NOMO-1 treated with DMSO at 0.1 percent for 48 hours (cell line): Measurements from ENCODE around the gene ALK.

Source experiments
- DNase-seq: peaks from one replicate; lab custom pipeline; 2025; ENCODE audit not compliant: unreplicated experiment; lab: John Stamatoyannopoulos, UW

ALK gene

DNA sequence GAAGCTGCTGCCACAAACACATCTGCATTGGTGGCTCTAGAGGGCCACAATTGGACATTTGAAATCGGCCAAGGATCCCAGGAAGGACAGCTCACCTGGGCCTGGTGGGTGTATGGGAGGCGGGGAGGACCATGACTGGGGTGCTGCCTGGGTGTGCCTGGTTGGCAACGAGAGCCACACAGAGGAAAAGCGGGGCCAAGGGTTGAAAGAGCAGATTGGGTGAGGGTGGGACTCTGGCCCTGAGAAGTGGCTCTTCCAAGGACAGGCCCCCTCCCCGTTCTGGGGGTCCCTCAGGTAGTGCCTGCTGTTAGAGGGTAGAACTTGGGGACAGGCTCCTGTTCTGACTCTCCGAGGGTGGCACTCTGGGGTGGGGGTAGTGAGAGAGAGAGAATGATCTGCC is 703.3 kb downstream of the ALK start:
- no peak for DNase-seq

DNA sequence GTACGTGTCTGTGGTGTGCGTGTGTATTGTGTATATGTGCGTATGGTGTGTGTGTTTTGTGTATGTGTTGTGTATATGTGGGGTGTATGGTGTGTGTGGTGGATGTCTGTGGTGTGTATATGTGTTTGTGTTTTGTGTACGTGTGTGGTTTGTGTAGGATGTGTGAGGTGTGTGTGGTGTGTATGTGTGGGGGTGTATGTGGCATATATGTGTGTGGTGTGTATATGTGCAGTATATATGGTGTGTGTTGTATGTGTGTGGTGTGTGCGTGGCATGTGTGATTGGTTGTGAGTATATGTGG is 704.8 kb downstream of the ALK start:
- no peak for DNase-seq

DNA sequence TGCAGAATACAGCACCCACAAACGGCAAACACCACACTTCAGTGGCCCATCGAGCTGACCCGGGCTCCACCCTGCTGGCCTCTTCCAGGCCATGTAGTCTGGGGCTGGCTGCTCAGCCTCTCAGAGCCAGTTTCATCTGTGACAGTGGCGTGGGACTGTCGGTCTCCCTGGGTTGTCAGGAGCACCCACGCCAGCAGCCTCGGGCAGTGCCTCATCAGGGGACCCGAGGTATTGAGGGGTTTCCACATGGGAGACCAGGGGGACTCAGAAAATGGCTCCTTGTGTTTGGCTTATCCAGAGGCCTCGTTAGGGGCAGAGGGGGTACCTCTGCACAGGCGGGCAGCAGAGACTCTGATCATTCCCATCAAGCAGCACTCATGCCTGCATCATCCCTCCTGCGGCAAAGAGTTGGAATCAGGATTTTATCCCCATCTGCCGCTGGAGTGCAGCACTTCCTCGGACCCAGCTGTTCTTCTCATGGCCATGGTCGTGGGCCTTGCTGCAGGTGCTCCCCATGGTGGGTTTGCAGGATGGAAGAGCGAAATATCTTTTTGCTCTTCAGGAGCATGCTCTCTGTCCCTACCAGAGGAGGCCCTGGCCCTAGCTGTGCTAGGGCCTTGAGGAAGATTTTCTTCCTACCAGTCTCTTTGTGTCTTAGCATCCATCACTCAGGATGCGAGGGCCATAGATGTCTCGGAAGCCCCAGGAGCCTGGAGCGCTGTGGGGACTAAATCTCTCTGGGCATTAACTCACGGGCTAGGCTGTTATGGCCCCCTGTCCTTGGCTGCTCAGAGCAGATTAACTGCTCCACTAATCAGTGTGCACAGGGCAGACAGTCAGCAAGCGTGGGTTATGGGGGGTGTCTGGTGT is 705.4 kb downstream of the ALK start:
- no peak for DNase-seq

DNA sequence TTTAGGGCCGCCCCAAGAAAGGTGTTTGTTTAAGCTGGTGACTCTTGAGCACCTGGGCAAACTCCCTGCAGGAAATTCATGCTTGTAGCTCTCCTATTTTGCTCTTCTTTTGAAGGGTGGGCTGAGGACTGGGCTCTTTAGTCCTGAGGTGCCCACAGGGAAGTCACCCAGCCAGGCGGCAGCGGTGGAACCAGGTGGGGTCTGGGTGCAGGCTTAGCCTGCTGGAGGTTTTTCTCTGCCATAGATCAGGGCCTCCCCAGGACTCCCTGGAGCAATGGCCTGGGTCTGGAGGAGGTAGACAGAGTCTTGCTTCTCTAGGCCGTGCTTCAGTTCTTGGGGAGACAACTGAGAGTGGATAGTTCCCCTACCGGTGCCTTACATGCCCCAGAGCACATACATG is 706.3 kb downstream of the ALK start:
- no peak for DNase-seq

DNA sequence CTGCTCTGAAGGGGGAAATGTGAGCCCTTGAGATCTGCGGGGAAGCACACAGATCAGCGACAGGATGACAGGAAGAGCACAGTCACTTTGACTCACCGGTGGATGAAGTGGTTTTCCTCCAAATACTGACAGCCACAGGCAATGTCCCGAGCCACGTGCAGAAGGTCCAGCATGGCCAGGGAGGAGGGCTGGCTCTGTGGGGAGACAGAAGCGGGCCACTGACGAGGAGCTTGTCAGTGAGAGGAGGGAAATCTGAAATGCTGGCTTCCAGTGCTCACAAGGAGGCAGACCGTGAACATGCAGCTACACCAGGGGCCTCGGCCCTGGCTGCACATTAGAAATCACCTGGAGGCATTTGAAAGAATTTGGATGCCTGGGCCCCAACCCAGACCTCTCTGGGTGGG is 707.5 kb downstream of the ALK start:
- DNase-seq, result no peak

DNA sequence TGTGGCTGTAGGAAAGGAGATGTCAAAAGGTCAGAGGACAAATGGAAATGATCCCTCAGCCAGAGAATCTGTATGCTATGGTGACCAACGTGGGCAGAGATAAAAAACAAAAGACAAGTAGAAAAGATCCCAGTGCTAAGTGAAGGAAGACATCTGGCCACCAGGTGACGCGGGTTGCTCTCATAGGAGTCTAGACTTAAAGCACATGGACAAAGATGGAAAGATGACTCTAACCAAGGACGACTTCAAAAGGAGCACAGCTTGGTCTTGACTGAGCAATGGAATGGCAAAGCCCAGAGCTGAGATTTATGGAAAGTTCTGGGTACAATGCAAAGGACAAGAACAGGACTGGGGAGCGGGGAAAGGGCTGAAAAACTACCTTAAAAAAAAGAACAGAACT is 709.4 kb downstream of the ALK start:
- DNase-seq, result no peak

DNA sequence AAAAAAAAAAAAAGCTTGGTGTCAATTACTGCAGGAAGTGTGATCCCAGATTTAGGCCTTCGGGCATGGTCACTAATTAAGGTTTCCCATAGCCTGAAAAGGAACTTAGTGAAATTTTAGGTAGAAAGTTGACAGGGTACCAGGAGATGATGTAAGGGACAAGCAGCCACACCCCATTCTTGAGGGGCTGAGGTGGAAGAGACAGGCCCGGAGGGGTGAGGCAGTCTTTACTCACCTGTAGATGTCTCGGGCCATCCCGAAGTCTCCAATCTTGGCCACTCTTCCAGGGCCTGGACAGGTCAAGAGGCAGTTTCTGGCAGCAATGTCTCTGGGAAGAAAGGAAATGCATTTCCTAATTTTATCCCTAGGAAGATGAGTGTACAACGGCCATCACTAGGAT is 711.8 kb downstream of the ALK start:
- no peak for DNase-seq

DNA sequence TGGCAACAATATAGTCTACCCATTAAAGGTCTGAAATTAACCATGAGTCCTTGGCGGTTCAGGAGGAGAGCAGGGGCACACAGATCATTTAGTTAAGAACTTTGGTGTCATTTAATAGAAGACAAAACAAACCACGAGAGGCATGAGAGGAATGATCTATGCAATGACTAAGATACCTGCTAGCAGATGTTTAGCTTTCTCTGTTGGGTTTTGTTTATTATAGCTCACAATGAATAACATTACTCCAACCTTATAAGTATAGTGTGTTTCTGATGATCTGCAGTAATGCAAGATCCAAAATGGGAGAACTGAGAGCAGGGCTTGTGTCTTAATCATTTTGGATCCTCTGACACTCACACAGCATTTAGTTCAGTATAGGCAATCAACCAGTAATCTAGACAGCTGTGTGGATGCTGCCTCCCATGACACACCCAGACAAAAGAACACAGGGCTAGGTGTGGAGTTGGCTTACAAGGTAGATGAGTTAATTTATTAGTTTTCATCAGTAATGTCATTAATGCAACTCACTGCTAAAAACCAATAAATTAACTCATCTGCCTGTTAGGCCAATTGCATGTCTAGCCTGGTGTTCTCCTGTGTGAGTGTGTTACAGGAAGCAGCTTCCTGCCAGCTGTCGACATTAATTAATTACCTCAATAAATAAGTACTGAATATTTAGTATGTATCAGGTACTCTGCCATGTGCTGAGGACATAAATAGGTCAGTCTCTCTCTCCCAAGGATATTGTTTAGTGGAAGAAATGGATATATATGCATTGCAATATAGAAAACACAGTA is 713.8 kb downstream of the ALK start:
- DNase-seq, result no peak

DNA sequence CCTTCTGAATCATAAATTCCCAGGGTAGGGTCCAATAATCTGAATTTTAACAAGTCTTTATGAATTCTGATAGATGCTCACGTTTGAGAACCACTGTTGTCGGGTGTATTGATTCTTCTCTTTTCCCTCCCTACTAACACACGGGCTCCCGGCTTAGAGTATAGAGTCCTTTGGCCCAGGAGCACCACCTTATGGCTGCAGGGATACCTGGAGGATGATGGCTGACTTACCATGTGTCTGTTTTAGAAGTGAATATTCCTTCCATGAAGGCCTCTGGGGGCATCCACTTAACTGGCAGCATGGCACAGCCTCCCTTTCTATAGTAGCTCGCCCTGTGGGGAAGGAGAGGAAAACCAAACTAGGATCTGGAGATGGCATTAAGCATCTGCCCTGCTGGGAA is 714.4 kb downstream of the ALK start:
- DNase-seq, result no peak

DNA sequence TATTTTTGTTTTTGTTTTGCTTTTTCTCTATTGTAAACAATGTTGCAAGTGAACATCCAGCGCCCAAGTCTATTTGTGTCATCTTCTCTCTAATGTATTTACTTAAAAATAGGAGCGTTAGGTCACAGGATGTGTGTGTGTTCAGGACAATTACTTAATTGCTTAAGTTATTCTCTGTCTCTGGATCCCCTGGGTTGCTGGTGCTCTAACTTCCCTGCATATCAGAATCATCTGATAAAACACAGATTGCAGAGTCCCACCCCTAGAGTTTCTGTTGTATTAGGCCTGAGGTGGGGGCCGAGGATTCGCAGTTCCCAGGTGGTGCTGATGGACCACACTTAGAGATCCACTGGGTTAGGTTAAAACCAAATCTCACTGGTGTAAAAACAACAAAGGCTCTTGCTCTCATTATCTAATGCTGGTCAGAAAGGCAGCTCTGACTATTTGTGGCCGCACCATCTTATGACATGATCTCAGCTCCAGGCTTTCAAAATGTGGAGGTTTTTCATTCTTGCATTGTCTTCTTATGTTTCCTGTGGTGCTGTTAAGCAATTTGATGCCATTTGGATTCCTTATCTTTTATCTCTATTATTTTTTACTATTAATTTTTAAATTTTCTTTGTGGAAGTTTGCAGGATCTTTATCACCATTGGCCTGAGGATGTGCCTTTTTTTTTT is 718.4 kb downstream of the ALK start:
- DNase-seq, result no peak

DNA sequence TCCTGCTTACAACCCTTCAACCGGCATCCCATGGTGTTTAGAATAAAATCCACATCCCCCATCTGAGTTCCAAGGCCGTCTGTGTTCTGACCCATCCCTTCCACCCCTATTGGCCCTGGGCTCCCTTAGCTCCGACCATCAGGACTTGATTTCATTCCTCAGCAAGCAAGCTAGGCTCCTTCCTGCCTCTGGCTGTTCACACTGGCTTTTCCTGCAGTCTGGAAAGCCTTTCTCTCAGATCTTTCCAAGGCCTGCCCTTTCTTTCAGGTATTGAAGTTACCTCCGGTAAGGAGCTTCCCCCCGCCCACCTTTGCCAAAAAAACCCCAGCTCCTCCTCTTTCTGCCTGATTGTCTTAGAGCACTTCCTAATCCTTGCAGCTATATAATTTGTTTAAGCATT is 719.4 kb downstream of the ALK start:
- no peak for DNase-seq

DNA sequence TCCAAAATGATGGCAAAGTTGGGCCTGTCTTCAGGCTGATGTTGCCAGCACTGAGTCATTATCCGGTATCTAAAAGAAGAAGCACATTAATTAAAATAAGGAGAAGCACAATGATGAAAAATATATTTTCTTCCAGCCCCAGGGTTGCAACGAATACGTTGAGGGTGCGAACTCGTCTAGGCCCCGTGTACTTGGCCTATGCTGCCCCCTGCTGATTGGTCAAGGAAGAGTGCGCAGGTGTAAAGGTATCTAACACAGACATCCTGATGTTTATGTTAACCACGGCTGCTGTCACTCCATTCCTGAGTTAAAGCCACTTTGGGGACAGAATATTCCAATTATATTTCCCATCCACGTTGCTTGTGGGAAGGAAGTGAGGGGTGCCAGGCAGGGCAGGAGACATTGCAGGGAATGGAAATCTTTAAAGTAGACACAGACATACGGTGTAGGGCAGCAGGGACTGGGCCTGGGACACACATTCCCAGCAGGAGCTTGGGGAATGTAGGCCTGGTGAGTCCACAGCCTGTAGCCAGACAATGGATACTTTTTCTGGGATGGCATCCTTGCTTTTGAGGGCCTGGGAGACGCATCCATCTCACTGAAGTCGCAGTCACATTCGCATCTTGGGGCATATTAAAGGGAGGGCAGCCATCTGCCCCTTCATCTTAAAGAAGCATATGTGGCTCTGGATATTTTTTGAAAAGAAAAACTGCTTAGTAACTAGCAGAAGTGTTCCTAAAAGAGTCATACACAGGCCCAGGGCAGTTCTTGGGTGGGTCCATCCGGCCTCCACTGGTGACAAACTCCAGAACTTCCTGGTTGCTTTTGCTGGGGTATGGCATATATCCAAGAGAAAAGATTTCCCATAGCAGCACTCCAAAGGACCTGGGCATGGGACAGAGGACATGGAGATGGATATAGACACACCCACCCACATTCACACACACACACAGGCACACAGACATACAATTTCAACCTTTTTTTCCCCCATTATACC is 724.3 kb downstream of the ALK start:
- DNase-seq, result peak; percentile 63

DNA sequence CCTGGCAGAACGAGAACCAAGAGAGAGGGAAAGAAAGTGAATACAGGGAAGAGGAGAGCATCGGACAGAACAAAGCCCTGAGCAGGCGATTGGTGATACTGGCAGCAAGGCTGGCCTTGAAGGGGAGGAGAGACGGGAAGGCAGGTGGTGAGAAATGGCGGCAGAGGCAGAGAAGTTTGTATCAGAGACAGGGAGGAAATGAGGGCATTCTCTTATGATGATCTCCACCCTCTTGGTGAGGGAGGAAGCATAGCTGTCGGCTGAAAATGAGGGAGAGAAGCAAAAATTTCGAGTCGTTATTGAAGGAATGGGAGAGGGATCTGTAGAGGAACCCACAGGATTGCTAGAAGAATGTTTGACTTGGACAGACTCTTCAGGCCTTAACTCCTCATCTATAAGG is 725.6 kb downstream of the ALK start:
- DNase-seq, result no peak

DNA sequence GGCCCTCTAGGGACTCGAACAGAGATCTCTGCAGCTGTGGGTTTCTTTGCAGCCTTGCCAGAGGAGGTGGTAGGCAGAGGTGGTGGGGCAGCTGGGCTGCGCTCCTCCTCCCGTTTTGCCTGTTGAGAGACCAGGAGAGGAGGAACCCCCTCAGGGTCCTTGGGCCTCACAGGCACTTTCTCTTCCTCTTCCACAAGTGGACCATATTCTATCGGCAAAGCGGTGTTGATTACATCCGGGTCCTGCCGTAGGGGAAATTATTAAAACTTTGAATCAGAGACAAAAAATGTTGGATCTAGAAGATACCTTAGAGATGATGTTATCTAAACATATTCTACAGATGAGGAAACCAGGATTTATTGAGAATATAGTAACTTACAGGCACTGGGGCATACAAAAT is 727.7 kb downstream of the ALK start:
- DNase-seq, result peak; percentile 46

DNA sequence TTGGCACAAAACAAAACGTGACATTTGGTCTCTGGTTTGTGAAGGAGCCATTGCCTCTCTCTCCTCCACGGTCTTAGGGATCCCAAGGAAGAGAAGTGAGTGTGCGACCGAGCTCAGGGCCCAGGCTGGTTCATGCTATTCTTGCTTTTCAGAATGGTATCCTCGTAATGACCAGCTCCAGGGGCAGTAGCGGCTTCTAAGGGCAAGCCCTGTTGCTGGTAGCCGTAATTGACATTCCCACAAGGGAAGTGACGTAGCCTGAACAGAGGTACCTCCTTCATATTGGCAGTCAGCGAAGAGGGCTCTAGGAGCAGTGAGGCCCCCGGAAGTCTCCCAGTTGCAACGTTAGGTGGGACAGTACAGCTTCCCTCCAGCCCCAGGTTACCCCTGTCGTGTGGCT is 728.3 kb downstream of the ALK start:
- DNase-seq, result no peak

DNA sequence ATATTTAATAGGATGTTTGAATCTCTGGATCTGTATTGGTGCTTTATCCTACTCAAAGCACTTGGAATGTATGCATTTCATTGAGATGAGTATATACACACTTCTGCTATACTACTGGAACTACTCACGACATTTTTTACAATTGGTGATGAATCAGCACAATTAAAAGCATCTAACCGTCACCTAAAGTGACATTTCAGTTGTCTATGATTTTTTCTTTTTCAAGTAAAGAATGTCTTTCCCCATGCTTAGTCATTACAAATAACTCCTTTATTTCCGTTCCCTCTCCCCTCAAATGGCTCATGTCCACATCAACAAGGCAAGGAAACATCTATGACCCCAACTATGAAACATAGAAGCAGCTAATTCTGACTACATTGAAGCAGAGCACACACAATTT is 728.9 kb downstream of the ALK start:
- no peak for DNase-seq

DNA sequence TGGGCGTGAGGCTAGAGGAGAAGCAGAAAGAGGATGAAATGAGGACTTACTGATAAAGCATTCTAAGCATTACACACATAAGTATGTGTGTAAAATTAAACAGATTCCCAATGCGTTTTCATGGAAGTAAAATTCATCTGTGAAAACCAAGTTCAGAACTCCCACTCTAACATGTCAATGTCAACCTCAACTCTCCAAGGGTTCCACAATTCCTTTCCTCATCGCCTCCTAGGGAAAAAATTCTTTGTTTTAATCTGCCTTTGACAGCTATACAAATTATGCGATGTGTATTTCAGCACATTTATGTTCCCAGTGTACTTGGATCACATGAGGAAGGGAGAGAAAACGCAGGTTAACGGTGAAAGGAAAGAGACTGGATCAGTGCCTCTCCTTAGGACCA is 729.6 kb downstream of the ALK start:
- DNase-seq, result no peak

DNA sequence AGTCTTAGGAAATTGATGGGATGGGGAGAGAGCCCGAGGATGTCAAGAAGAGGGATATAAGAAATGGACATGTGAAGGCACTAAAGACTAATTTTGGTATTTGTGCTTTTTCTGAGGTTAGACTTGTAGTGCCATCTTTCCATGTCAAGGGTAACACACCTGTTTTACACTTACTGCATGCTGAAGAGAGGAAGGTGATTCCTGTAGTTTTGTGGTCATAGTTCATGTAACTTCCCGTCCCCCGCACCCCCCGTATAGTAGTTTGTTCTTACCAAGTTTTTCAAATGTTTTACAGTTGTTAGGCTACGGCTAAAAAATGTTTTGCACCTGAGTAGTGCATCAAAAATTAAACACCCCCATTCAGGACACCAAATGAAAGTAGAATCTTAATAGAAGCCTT is 732.3 kb downstream of the ALK start:
- no peak for DNase-seq

DNA sequence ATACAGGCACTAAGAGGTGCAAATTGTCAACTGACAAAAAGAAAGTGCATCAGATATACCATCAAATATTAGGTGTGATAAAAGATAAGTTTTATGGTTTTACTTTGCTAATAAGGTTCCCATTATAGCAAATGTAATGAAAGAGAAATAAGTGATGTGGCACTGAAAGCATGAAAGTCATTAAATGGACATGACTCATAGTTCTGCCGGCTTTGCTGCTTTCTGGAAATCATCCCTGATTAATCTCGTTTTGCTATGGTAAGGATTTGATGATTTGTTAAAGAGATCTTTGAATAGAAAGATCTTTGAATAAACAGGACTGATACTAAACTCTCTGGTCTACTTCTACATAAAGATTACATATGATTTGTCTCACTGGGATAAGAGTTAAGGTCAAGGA is 733.5 kb downstream of the ALK start:
- DNase-seq, result no peak

DNA sequence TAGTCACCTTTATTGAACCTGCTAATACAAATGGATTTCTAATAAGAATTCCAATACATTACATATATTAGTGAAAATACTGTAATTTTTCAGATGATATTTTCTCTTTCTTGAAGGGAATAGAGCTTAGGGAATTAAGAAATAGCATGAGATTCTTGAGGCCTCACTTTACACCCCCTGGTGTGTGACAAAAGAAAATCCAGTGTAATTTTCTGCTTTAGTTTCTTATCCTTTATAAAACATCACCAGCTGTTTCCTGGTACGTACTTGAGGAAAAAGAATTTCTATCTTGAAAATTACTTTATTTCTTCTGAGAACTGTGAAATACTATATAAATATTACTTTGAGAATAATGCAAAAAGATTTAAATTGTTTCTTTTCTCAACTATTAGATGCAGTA is 734.6 kb downstream of the ALK start:
- no peak for DNase-seq

DNA sequence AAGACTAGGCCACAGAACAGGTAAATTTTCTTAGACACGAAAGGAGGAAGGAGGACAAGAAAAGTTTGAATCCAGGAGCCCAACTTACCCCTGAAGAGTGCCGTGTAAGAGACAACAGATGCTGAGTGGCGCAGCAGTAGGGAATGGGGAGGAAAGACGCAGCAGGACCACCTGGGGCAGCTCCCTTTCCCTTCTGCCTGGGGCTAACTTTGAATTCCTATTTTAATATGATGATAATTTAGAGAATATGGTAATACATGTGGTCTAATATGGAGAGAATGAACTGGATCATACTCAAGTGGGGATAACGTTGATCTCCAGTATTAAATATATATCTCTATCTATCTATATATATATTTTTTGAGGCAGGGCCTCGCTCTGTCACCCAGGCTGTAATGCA is 736.9 kb downstream of the ALK start:
- DNase-seq, result no peak
